ENCODE measurements around the gene DNAAF8.

The DNAAF8 gene

GRCh38 chr16:4704491-4704890 lies 29.8 kb upstream of the DNAAF8 start:
- Histone ChIP-seq H3K4me3 (ENCODE audit: low read length) (no peak overlapping the region), H3F3A (ENCODE audit: control insufficient read depth, insufficient read depth) (no peaks in the 10 kb centered on the region), H3K4me2 (ENCODE audit: low read length) (no peak overlapping the region), H3K79me2 (ENCODE audit: control insufficient read depth, low read length) (no peaks in the 10 kb centered on the region), H3K27me3 (ENCODE audit: control insufficient read depth, low read length) (no peaks in the 10 kb centered on the region), H3K27ac (ENCODE audit: low read depth, low read length) (no peak overlapping the region), H3K36me3 (ENCODE audit: control insufficient read depth, low read length) (peaks cover 4% of the 10 kb centered on the region), H4K20me1 (ENCODE audit: control insufficient read depth, insufficient read depth, low read depth, low read length) (no peaks in the 10 kb centered on the region), H3K9me2 (replicated peaks; ENCODE audit: control insufficient read depth, low read length) (no peaks in the 10 kb centered on the region), H3K4me1 (ENCODE audit: control insufficient read depth, low read length) (no peaks in the 10 kb centered on the region), H3K9me3 (ENCODE audit: control insufficient read depth, insufficient read depth, low read length) (no peaks in the 10 kb centered on the region)
- no peak for TF ChIP-seq CTCF (IDR thresholded peaks at IDR 0.05; ENCODE audit: low read depth, low read length, poor library complexity, severe bottlenecking)

DNA sequence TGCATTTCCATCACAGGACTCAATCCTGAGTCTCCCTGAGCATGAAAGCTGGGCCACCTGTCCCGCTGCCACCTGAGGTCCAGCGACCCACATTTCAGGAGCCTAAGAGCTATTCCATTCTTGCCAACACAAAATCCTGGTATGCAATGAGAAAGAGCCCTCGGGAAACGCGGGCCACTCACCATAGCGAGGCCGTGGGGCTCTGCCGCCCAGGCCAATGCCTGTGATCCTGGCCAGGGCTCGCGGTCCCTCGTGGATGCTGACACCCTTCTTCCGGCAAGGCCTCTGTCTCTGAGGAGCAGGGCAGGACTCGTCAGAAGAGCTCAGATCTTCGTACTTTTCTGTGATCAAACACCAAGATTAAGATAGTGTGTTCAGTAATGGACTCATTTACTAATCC lies 29.4 kb upstream of the DNAAF8 start:
- Histone ChIP-seq H4K20me1 (ENCODE audit: control insufficient read depth, insufficient read depth, low read depth, low read length) (no peaks in the 10 kb centered on the region), H3K4me1 (ENCODE audit: control insufficient read depth, low read length) (no peaks in the 10 kb centered on the region), H3K36me3 (ENCODE audit: control insufficient read depth, low read length) (peaks cover 6% of the 10 kb centered on the region), H3K4me3 (ENCODE audit: low read length) (no peak overlapping the region), H3K9me2 (replicated peaks; ENCODE audit: control insufficient read depth, low read length) (no peaks in the 10 kb centered on the region), H3K27ac (ENCODE audit: low read depth, low read length) (no peak overlapping the region), H3K27me3 (ENCODE audit: control insufficient read depth, low read length) (no peaks in the 10 kb centered on the region), H3F3A (ENCODE audit: control insufficient read depth, insufficient read depth) (no peaks in the 10 kb centered on the region), H3K4me2 (ENCODE audit: low read length) (no peak overlapping the region), H3K9me3 (ENCODE audit: control insufficient read depth, insufficient read depth, low read length) (no peaks in the 10 kb centered on the region), H3K79me2 (ENCODE audit: control insufficient read depth, low read length) (no peaks in the 10 kb centered on the region)
- TF ChIP-seq EZH2phosphoT487 (IDR thresholded peaks at IDR 0.05; ENCODE audit: borderline replicate concordance, low read length) = no peak
- no peak for TF ChIP-seq CTCF (IDR thresholded peaks at IDR 0.05; ENCODE audit: low read depth, low read length, poor library complexity, severe bottlenecking)

- TF ChIP-seq CTCF (IDR thresholded peaks at IDR 0.05; ENCODE audit: low read depth, low read length, poor library complexity, severe bottlenecking) (no peak), EZH2phosphoT487 (IDR thresholded peaks at IDR 0.05; ENCODE audit: borderline replicate concordance, low read length) (no peak)
- no peak overlapping the region for H3K4me3 ChIP-seq (ENCODE audit: low read length)
- no peaks in the 10 kb centered on the region for H3K27me3 ChIP-seq (ENCODE audit: control insufficient read depth, low read length)
Measured at GRCh38 chr16:4706871-4707270, 27.5 kb upstream of the DNAAF8 start.

DNA sequence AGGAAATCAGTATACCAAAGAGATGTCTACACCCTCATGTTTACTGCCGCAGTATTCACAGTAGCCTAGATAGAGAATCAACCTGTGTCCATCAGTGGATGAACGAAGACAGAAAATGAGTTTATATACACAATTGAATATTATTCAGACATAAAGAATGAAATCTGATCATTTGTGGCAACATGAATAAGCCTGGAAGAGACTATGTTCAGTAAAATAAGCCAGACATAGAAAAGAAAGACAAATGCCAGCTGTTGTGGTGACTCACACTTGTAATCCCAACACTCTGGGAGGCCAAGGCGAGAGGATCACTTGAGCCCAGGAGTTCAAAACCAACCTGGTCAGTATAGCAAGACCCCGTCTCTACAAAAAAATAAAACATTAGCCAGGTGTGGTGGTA lies 24.9 kb upstream of the DNAAF8 start:
- H3F3A ChIP-seq (ENCODE audit: control insufficient read depth, insufficient read depth) = no peaks in the 10 kb centered on the region
- H3K36me3 ChIP-seq (ENCODE audit: control insufficient read depth, low read length) = peaks cover 8% of the 10 kb centered on the region

More at GRCh38 chr16:4706871-4707270, 27.5 kb upstream of the DNAAF8 start:
- no peak overlapping the region for H3K4me2 ChIP-seq (ENCODE audit: low read length)
- H3K9me2 ChIP-seq (replicated peaks; ENCODE audit: control insufficient read depth, low read length) = no peaks in the 10 kb centered on the region
- no peak overlapping the region for H3K27ac ChIP-seq (ENCODE audit: low read depth, low read length)
- H3K9me3 ChIP-seq (ENCODE audit: control insufficient read depth, insufficient read depth, low read length) = no peaks in the 10 kb centered on the region
- H3K36me3 ChIP-seq (ENCODE audit: control insufficient read depth, low read length) = peaks cover 6% of the 10 kb centered on the region
- H3K79me2 ChIP-seq (ENCODE audit: control insufficient read depth, low read length) = no peaks in the 10 kb centered on the region
- H4K20me1 ChIP-seq (ENCODE audit: control insufficient read depth, insufficient read depth, low read depth, low read length) = no peaks in the 10 kb centered on the region
- no peaks in the 10 kb centered on the region for H3K4me1 ChIP-seq (ENCODE audit: control insufficient read depth, low read length)
- no peaks in the 10 kb centered on the region for H3F3A ChIP-seq (ENCODE audit: control insufficient read depth, insufficient read depth)

More for the DNA sequence above, 24.9 kb upstream of the DNAAF8 start:
- Histone ChIP-seq H3K4me2 (ENCODE audit: low read length) (no peak overlapping the region), H3K9me3 (ENCODE audit: control insufficient read depth, insufficient read depth, low read length) (no peaks in the 10 kb centered on the region), H3K4me1 (ENCODE audit: control insufficient read depth, low read length) (no peaks in the 10 kb centered on the region), H3K79me2 (ENCODE audit: control insufficient read depth, low read length) (no peaks in the 10 kb centered on the region), H4K20me1 (ENCODE audit: control insufficient read depth, insufficient read depth, low read depth, low read length) (no peaks in the 10 kb centered on the region), H3K27me3 (ENCODE audit: control insufficient read depth, low read length) (no peaks in the 10 kb centered on the region), H3K9me2 (replicated peaks; ENCODE audit: control insufficient read depth, low read length) (no peaks in the 10 kb centered on the region), H3K4me3 (ENCODE audit: low read length) (no peak overlapping the region), H3K27ac (ENCODE audit: low read depth, low read length) (no peak overlapping the region)
- no peak for TF ChIP-seq EZH2phosphoT487 (IDR thresholded peaks at IDR 0.05; ENCODE audit: borderline replicate concordance, low read length)
- no peak for TF ChIP-seq CTCF (IDR thresholded peaks at IDR 0.05; ENCODE audit: low read depth, low read length, poor library complexity, severe bottlenecking)

Measured in DOHH2 (cell line).